H1 (cell line): Measurements from ENCODE around the gene MAD2L1. TPM values are rescaled to one million over a fixed set of nuclear protein-coding genes. Genes with fewer than 3 reads are reported as not detected.

ENCODE experiments used
- CTCF ChIA-PET: fragments of 300-600 bp; sonication (Branson Sonifier 250); formaldehyde crosslinking; loops from one replicate; lab custom pipeline; 2021; ENCODE audit not compliant: partially characterized antibody; lab: Charles Lee
- POLR2A ChIA-PET: fragments of 300-600 bp; sonication (Branson Sonifier 250); formaldehyde crosslinking; loops from one replicate; lab custom pipeline; 2021; ENCODE audit warnings: inconsistent platforms; ENCODE audit not compliant: partially characterized antibody; lab: Charles Lee
- DNase-seq, 2 experiments: peaks; one replicate each; pipeline versions ENCODE4 v3.0.0 to v3.0.0-alpha.2; 2010 to 2022; ENCODE audit warnings: low spot score in 2 of 2, low read depth in 1 of 2, mixed read lengths in 1 of 2
- FAIRE-seq: peaks from 2 replicates; lab custom pipeline; 2011; peaks lifted over from hg19 to GRCh38; lab: Jason Lieb, UNC
- H2AFZ ChIP-seq: 2 replicates; pipeline ENCODE4 v1.8.1; 2012; ENCODE audit warnings: low read length, inconsistent platforms
- H2AK5ac ChIP-seq: 2 replicates; pipeline ENCODE4 v1.6.1; 2013; ENCODE audit warnings: low read depth, low read length
- H2BK120ac ChIP-seq: replicated peaks from 2 replicates; pipeline ENCODE3; 2013; ENCODE audit warnings: low read depth, low read length, inconsistent platforms
- H2BK12ac ChIP-seq: 2 replicates; pipeline ENCODE4 v1.6.1; 2013; ENCODE audit warnings: low read depth, low read length
- H2BK15ac ChIP-seq: 2 replicates; pipeline ENCODE4 v1.6.1; 2013; ENCODE audit warnings: low read length
- H2BK20ac ChIP-seq: 2 replicates; pipeline ENCODE4 v1.6.1; 2013; ENCODE audit warnings: low read length
- H2BK5ac ChIP-seq: 2 replicates; pipeline ENCODE4 v1.6.1; 2013; ENCODE audit warnings: low read depth, low read length
- H3K14ac ChIP-seq: 2 replicates; pipeline ENCODE4 v1.6.1; 2013; ENCODE audit warnings: inconsistent platforms; ENCODE audit not compliant: insufficient read length
- H3K18ac ChIP-seq: 2 replicates; pipeline ENCODE4 v1.6.1; 2013; ENCODE audit warnings: low read length; ENCODE audit errors: extremely low read depth
- H3K23ac ChIP-seq: 2 replicates; pipeline ENCODE4 v1.6.1; 2013; ENCODE audit warnings: inconsistent platforms; ENCODE audit not compliant: insufficient read length
- H3K23me2 ChIP-seq: 2 replicates; pipeline ENCODE4 v1.6.1; 2013; ENCODE audit warnings: low read depth, low read length
- H3K27ac ChIP-seq: 2 replicates; pipeline ENCODE4 v1.6.1; 2011; ENCODE audit warnings: low read depth, low read length, inconsistent platforms
- H3K27me3 ChIP-seq, 4 experiments: replicated peaks in 1 of 4; 1 replicate in 1 of 4; 2 replicates in 3 of 4; pipeline versions ENCODE4 v1.6.1 to v1.8.1; 2011 to 2013; ENCODE audit warnings: low read length in 3 of 4, mild to moderate bottlenecking in 3 of 4, inconsistent platforms in 2 of 4, mixed read lengths in 2 of 4, moderate library complexity in 1 of 4; ENCODE audit not compliant: control insufficient read depth in 3 of 4, insufficient read depth in 3 of 4; ENCODE audit errors: extremely low read depth in 1 of 4
- H3K36me3 ChIP-seq, 4 experiments: 2 replicates each; pipeline versions ENCODE4 v1.6.1 to v1.8.1; 2011 to 2013; ENCODE audit warnings: mild to moderate bottlenecking in 4 of 4, low read length in 3 of 4, moderate library complexity in 2 of 4, control low read depth in 1 of 4, inconsistent platforms in 1 of 4; ENCODE audit not compliant: insufficient read depth in 4 of 4, control insufficient read depth in 2 of 4
- H3K4ac ChIP-seq: replicated peaks from 2 replicates; pipeline ENCODE3; 2013; ENCODE audit warnings: low read length, low read depth, mixed read lengths, inconsistent platforms; ENCODE audit not compliant: insufficient read length
- H3K4me1 ChIP-seq, 4 experiments: replicated peaks in 1 of 4; 1 replicate in 1 of 4; 2 replicates in 3 of 4; pipeline versions ENCODE4 v1.6.1 to v1.8.1; 2011 to 2013; ENCODE audit warnings: low read length in 3 of 4, inconsistent platforms in 2 of 4, mixed read lengths in 1 of 4; ENCODE audit not compliant: insufficient read depth in 4 of 4, control insufficient read depth in 3 of 4
- H3K4me2 ChIP-seq, 2 experiments: 2 replicates each; pipeline versions ENCODE4 v1.6.1 to v1.8.1; 2011 to 2013; ENCODE audit warnings: low read depth in 2 of 2, low read length in 2 of 2, control low read depth in 1 of 2, inconsistent platforms in 1 of 2, mild to moderate bottlenecking in 1 of 2; ENCODE audit not compliant: insufficient read depth in 1 of 2
- H3K4me3 ChIP-seq, 4 experiments: fragments of 200-600, 300-600 bp in 1 of 4; sonication (generic), shearing (Covaris generic), sonication (Bioruptor Twin) in 1 of 4; 2 replicates each; pipeline versions ENCODE4 v1.5.1 to v1.8.1; 2011 to 2016; ENCODE audit warnings: low read length in 4 of 4, low read depth in 3 of 4, control low read depth in 2 of 4, inconsistent platforms in 2 of 4, mild to moderate bottlenecking in 2 of 4, mixed read lengths in 1 of 4, moderate library complexity in 1 of 4; ENCODE audit not compliant: insufficient read depth in 2 of 4; ENCODE audit errors: extremely low read depth in 1 of 4
- H3K56ac ChIP-seq: replicated peaks from 2 replicates; pipeline ENCODE3; 2013; ENCODE audit warnings: low read depth, mild to moderate bottlenecking, mixed read lengths, low read length, inconsistent platforms; ENCODE audit not compliant: insufficient read length
- H3K79me1 ChIP-seq: 2 replicates; pipeline ENCODE4 v1.6.1; 2013; ENCODE audit warnings: low read depth, low read length, control low read depth
- H3K79me2 ChIP-seq, 2 experiments: 2 replicates each; pipeline versions ENCODE4 v1.6.1 to v1.8.1; 2012 to 2013; ENCODE audit warnings: low read length in 2 of 2, mild to moderate bottlenecking in 2 of 2, inconsistent platforms in 1 of 2; ENCODE audit not compliant: insufficient read depth in 2 of 2, control insufficient read depth in 1 of 2
- H3K9ac ChIP-seq, 4 experiments: replicated peaks in 1 of 4; 1 replicate in 1 of 4; 2 replicates in 3 of 4; pipeline versions ENCODE4 v1.6.1 to v1.8.1; 2011 to 2013; ENCODE audit warnings: low read depth in 3 of 4, low read length in 3 of 4, control low read depth in 2 of 4, mild to moderate bottlenecking in 2 of 4, moderate library complexity in 2 of 4, inconsistent platforms in 1 of 4; ENCODE audit errors: extremely low read depth in 1 of 4
- H3K9me3 ChIP-seq, 2 experiments: 2 replicates each; pipeline versions ENCODE4 v1.6.1 to v1.8.1; 2012 to 2013; ENCODE audit warnings: mild to moderate bottlenecking in 2 of 2, moderate library complexity in 2 of 2, control low read depth in 1 of 2, inconsistent platforms in 1 of 2, low read depth in 1 of 2, low read length in 1 of 2, mixed read lengths in 1 of 2; ENCODE audit not compliant: insufficient read depth in 2 of 2
- H4K20me1 ChIP-seq, 2 experiments: replicated peaks in 1 of 2; 2 replicates each; pipeline versions ENCODE3 to v1.8.1; 2011 to 2013; ENCODE audit warnings: inconsistent platforms in 2 of 2, low read length in 2 of 2, mild to moderate bottlenecking in 1 of 2; ENCODE audit not compliant: insufficient read depth in 2 of 2, control insufficient read depth in 1 of 2
- H4K5ac ChIP-seq: 2 replicates; pipeline ENCODE4 v1.6.1; 2013; ENCODE audit warnings: low read length, low read depth, mixed read lengths, inconsistent platforms; ENCODE audit not compliant: insufficient read length
- H4K8ac ChIP-seq: 2 replicates; pipeline ENCODE4 v1.8.0; 2013; ENCODE audit warnings: mild to moderate bottlenecking, moderate library complexity, low read length, inconsistent platforms; ENCODE audit not compliant: insufficient read depth; ENCODE audit errors: extremely low read depth
- H4K91ac ChIP-seq: replicated peaks from 2 replicates; pipeline ENCODE3; 2013; ENCODE audit warnings: low read length, mixed read lengths, inconsistent platforms; ENCODE audit not compliant: insufficient read length
- CEBPB ChIP-seq: IDR thresholded peaks from 2 replicates; pipeline ENCODE4 v1.6.1; 2012; ENCODE audit warnings: low read depth, low read length
- MAX ChIP-seq: IDR thresholded peaks from 2 replicates; pipeline ENCODE4 v1.6.1; 2012; ENCODE audit warnings: inconsistent platforms
- WGBS, 2 experiments: shearing (Covaris generic) in 1 of 2; methylation state at CpG; one replicate each; pipeline versions ENCODE4 v1.1.6 to v1.1.7; 2013 to 2015; ENCODE audit warnings: low lambda C conversion rate in 2 of 2, mixed read lengths in 2 of 2, inconsistent platforms in 1 of 2, low coverage in 1 of 2, missing lambda C conversion rate in 1 of 2; ENCODE audit not compliant: insufficient replicate concordance in 2 of 2, insufficient coverage in 1 of 2, insufficient read length in 1 of 2; ENCODE audit errors: extremely low coverage in 1 of 2, missing lambda C conversion rate in 1 of 2; 5-methylcytosine and 5-hydroxymethylcytosine counted together
- polyA plus RNA-seq, 7 experiments: library from polyadenylated mRNA; depleted of rRNA in 3 of 7; stranded (reverse) in 5 of 7; unstranded in 2 of 7; fragments of >200 nt in 5 of 7; fragments of 200-250 nt in 2 of 7; gene quantifications; 1 replicate in 5 of 7; 2 replicates in 1 of 7; 4 replicates in 1 of 7; pipeline versions ENCODE4 v1.2.1 to v1.2.3, GENCODE V29; 2011 to 2013; ENCODE audit warnings: missing spikeins in 2 of 7, mixed read lengths in 2 of 7
- total RNA-seq: library from RNA; stranded (reverse); fragmentation: NEBNext Ultra II Directional; extraction: Animal tissue kit (Norgen Biotek cat#: 25700); gene quantifications from 2 replicates; pipeline ENCODE4 v1.2.1, GENCODE V29; 2021

The MAD2L1 gene
- total and polyA plus RNA-seq, 2 of the 8 experiments (the other 6 are each of a cell fraction or from before 2014, with no cell fraction given), result 51.1 to 88.1 TPM

DNA sequence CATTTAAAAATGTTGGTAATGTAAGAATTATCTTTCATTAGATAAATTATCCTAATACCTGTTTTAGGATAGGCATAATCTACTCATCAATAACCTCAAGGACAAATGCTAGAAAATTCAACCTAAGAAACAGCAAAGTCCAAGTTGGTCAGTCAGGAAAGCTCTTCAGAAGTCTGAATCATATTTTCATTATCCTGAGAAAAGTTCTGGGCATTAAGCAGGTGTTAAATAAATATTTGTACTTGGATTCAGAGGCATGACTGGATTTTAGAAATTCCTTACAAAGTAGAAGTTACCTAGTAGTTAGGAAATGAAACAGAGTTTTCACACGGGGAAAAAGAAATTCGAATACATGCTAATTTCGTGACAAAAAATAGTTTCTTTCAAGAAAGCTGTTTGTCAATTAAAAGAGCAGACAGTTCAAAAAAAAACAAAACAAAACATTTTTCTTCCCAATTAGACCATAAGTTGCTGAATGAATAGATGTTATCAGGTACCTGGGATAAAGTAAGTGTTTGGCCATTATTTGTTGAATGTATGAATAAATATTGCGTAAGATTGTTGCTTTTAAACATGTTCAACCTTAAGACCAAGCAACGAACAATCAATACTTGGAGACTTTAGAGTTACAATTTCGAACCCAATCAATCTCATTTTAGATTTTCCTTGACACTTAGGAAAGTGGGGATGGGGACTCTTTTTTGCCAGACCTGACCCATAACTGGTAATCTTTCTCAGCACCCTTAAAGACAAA lies 48.5 kb downstream of the MAD2L1 start:
- Histone ChIP-seq H3K4ac (no peak overlapping the region), H4K91ac (no peak overlapping the region), H2BK15ac (no peak overlapping the region), H2BK120ac (no peak overlapping the region), H2BK5ac (no peak overlapping the region), H4K5ac (no peak overlapping the region), H2AFZ (no peak overlapping the region), H3K79me2 (no peaks in the 10 kb centered on the region), H3K4me3 (no peak overlapping the region), H4K8ac (no peak overlapping the region), H2BK12ac (no peak overlapping the region), H3K14ac (no peak overlapping the region), H3K79me1 (no peaks in the 10 kb centered on the region), H3K23me2 (no peaks in the 10 kb centered on the region), H3K27ac (no peak overlapping the region), H2BK20ac (no peak overlapping the region), H3K56ac (no peak overlapping the region), H3K9me3 (no peaks in the 10 kb centered on the region), H3K23ac (no peak overlapping the region), H3K18ac (no peak overlapping the region), H4K20me1 (no peaks in the 10 kb centered on the region), H3K9ac (no peak overlapping the region), H2AK5ac (no peak overlapping the region), H3K4me2 (no peak overlapping the region), H3K4me1 (no peaks in the 10 kb centered on the region), H3K27me3 (no peaks in the 10 kb centered on the region), H3K36me3 (no peaks in the 10 kb centered on the region)
- no peak for TF ChIP-seq MAX
- TF ChIP-seq CEBPB, result peak; percentile 62; the same call in 1 of the 2 replicates
- 82% methylated on average over 6 of the region's 6 CpGs; no CpG with 5 or more reads in 1 of the 2 experiments for WGBS, 2 experiments
- ChIA-PET POLR2A (interaction anchor here (0.9 to 2.5 kb wide), 3 partner anchors 12 to 15 kb away, joined by 3 to 7 read pairs (median 3); no protein-coding TSS in a partner anchor), CTCF (interaction anchor here (1.5 to 1.8 kb wide), 2 partner anchors 9 to 12 kb away, joined by 4 to 6 read pairs; no protein-coding TSS in a partner anchor)
- no peak for DNase-seq
- FAIRE-seq, result no peak
